GM21447 (cell line): ENCODE data around the gene OTULIN.

Experiments used
- ATAC-seq: cut with Tn5 transposase; IDR thresholded peaks from one replicate; pipeline ENCODE4 v1.9.1; 2021; ENCODE audit not compliant: unreplicated experiment

The OTULIN gene

GRCh38 chr5:14664270-14665100, at the start of gene OTULIN:
Gene OTULIN (plus strand): TSS chr5:14664718. CDS start chr5:14664826, 108 bp downstream.
- peak; percentile 51 for ATAC-seq

- no peak for ATAC-seq
Observed at GRCh38 chr5:14615365-14615764, 49.2 kb upstream of the OTULIN start.

GRCh38 chr5:14617441-14617840, 47.1 kb upstream of the OTULIN start:
- ATAC-seq = no peak

GRCh38 chr5:14627270-14627669, 37.2 kb upstream of the OTULIN start:
- no peak for ATAC-seq

DNA sequence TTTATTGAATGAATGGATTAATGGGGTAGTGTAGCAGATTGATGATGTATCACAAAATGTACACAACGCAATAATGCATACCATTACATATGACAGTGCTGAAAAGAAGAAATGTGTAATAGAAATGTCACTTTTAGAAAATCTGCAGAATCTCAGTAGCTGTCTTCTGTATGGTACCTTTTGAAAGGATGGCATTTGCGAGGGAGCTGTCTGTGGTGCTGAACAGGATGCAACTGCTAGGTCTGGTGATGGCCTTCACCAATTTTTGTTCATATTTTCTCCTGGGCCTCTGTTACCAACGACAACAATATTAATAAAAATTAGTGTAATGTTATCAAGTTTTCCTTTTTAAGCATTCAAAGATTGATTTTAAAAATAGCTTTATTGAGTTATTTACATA, 36.2 kb upstream of the OTULIN start:
- no peak for ATAC-seq

DNA sequence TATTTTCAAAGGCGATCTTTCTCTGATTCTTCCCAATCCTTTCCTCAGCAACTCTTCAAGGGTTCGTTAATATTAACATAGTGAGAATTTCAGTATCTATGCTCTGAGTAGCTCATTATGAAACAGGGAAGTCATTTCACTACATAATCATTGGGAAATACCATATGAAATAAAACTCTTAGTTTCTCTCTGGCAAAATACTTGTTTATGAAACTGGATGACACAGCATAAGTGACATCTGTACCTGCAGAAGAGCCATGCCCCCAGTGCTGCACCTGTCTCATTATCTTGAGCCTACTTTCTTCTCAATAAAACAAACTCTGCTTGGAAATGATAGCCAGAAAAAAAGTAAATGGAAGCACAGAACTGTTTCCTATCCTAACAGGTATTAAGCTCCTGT, 33.8 kb upstream of the OTULIN start:
- ATAC-seq = no peak

DNA sequence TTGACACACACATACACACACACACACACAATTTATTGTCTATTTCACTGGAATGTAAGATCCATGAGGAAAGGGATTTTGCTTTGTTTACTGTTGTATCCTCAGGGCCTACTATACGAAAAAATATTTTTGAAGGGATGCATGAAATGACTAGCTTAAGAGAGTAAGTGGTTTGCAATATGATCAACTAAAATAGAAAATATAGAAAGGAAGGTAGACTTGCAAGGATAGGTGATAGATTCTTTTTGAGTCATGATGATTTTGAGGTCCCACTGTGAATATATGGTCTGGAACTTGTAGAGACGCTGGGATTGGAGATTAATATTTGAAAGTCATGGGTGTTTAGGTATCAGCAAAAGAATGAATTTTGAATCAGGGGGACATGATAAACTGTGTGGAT, 28.9 kb upstream of the OTULIN start:
- ATAC-seq = no peak

- no peak for ATAC-seq
Observed at GRCh38 chr5:14640765-14641164, 23.8 kb upstream of the OTULIN start.

DNA sequence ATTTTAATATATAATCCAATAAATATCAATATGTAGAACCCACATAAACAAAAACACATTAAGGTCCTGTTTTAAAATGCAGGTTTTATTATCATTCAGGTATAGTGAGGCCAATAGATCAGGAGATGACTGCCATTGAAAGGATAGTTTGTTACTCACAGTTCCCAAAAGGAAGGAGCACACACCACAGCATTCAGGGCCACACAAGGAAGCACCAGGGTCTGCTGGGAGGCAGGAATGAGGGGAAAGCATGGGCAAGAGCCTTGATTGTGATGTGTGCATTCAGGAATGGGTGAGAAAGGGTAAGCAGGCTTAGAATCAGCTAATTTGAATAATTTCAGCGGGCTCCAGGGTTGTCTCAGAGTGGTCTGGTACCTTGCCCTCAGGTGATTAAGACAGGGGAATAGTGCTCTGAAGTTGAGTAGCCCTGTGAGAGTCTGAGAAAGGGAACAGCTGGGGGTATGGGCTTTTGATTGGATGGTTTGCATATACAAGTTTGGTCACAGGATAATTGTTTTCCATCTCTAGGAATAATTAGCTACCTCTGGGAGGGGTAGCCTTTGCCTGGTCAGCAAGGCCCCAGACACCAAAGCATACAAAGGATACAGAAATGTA, 19.8 kb upstream of the OTULIN start:
- no peak for ATAC-seq

DNA sequence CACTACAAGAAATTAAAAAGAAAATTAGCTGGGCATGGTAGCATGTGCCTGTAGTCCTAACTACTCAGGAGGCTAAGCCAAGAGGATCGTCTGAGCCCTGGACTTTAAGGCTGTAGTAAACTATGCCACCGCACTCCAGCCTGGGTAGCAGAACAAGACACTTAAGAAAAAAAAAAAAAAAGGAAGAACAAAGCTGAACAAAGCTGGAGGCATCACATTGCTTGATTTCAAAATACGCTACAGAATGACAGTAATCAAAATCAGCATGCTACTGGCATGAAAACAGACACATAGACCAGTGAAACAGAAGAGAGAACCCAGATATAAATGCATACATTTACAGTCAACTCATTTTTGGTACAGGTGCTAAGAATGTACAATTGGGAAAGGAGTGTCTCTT, 14.5 kb upstream of the OTULIN start:
- ATAC-seq = no peak

- ATAC-seq = no peak
Observed at GRCh38 chr5:14655146-14655741, 9.3 kb upstream of the OTULIN start.

GRCh38 chr5:14656898-14657297, 7.6 kb upstream of the OTULIN start:
- ATAC-seq = no peak

GRCh38 chr5:14659821-14660607, 4.5 kb upstream of the OTULIN start:
- no peak for ATAC-seq

- ATAC-seq = no peak
Observed at GRCh38 chr5:14660833-14661232, 3.7 kb upstream of the OTULIN start.

DNA sequence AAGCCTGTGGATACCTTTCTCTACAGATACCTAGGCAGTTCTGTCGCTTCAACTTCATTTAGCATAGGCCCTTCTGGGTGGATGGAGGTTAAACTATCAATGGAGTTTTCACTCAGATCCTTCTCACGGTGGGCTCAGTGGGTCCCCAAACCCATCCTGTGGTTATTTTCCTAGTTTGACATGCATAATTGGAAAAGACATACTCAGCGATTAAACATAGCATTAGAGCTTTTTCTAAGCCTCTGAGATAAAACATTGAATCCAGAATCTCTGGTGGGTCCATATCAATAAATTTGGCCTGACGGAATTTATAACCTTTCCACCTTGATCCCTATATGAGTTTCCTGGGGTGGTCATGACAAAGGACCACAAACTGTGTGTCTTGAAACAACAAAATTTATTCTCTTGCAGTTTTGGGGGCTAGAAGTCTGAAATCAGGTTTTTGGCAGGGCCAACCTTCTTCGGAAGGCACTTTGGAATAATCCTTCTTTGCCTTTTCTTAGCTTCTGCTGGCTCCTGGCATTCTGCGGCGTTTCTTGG, 1.7 kb upstream of the OTULIN start:
- no peak for ATAC-seq

DNA sequence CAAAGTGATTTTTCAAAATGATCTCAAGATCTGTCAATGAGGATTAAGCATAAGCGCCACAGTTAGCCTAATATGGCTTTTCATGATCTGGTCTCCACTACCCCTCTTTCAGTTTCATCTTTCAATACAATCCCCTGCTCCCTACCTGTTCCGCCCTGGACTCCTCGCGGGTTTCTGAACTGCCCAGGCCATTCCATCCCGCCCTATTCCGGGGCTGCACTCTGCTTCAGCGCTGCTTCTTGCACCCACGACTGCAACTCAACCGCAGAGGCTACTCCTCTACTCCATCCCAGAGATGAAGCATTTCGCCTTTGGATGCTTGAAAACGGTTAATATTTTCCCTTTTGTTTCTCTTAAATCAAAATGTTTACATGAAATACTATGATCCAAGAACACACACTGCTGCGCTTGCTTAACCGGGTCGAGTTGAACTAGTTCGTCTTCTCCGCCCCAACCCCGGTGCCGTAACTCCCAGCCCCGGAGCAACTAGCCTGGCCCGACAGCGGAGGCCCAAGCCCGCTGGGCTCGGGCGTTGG, 716 bp upstream of the OTULIN start:
- ATAC-seq = peak; percentile 29

DNA sequence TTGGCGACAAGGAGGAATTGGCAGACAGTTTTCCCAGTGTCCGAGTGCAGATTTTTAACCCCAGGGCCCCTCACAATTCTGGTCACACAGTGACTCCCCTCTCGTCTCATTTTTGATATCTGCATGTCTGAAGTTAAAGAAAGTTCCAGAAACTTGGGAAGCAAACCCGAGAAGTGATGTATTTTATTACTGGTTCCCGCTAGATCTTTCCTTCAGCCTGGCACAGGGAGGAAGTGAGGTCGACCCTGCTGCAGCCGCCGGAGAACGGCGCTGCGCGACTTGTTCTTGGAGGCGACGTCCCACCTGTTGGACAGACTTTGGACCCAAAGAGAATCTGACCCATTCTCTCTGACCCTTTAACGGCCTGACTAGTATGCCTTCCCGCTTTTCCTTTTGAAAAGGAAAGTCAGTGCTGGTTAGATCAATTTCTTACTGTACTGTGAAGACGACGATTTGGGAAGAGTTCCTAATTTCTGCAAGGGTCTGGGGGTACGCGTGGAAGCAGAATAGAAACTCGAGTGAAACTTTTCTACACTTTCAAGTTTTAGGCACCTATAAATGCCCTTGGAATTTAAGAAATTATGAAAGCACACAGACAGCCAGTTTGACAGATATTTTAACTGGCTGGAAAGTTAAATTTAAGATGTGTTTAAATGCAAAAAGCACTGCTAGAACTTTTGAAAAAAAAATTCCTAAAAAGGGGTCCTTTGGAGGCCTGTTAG, 744 bp downstream of the OTULIN start:
- no peak for ATAC-seq

GRCh38 chr5:14665949-14666348, 1.4 kb downstream of the OTULIN start:
- peak; percentile 30 for ATAC-seq

DNA sequence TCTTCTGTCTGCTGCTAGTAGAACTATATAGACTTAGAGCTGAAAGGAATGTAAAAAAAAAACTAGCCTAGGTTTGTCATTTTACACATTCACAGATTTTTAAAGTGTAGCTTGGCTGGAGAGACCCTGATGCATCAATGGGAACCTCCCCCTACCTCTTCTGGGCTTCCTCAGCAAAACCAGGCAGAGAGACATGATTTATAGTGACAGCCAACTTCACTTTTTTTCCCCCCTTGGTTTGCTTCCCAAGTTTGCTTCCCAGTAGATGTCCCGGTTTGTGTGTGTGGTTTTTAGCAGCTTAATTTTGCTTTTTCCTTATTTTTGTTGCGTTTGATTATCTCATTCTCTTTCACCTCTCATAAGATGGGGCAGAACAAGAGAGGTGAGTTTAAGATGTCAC, 1.8 kb downstream of the OTULIN start:
- no peak for ATAC-seq

DNA sequence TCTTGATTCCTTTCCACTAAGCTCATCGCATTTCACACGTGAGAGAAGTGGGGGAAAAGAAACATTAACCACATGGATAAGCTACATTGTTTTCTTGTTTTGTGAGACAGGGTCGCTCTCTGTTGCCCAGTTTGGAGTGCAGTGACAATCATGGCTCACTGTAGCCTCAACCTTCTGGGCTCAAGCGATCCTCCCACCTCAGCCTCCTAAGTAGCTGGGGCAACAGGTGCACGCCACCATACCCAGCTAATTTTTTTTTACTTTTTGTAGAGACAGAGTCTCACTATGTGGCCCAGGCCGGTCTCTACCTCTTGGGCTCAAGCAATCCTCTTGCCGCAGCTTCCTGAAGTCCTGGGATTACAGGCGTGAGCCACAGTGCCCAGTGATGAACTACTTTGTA, 2.8 kb downstream of the OTULIN start:
- no peak for ATAC-seq
